NCI-H2171 treated with DMSO at 0.1 percent for 48 hours (cell line): Measurements from ENCODE around the gene NDRG4.
"Not testable (repeated sequence)": the region's sequence is repeated elsewhere in the genome, so short reads cannot be mapped to it uniquely, and the experiment has no call there.

Source experiments
- DNase-seq: peaks from one replicate; lab custom pipeline; 2025; lab: John Stamatoyannopoulos, UW

NDRG4 gene

GRCh38 chr16:58465817-58466216 lies 34.1 kb upstream of the NDRG4 start:
- no peak for DNase-seq

DNA sequence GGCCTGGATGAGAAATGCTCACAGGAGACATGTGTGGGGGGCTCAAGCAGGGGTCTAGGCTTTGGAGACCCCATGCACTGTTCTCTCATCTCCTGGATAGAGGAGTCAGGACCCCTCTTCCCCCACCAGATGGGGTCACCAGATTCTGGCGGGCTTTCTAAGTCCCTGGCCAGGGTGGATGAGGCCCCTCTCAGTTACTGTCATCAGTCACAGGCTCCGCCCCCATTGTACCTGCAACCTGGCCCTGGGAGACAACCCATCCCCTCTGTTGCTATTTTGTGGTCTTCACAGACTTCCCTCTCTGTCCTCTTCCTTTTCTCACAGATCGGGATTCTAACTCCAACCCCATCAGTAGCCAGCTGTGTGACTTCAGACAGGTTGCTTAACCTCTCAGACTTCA lies 33.5 kb upstream of the NDRG4 start:
- no peak for DNase-seq

DNA sequence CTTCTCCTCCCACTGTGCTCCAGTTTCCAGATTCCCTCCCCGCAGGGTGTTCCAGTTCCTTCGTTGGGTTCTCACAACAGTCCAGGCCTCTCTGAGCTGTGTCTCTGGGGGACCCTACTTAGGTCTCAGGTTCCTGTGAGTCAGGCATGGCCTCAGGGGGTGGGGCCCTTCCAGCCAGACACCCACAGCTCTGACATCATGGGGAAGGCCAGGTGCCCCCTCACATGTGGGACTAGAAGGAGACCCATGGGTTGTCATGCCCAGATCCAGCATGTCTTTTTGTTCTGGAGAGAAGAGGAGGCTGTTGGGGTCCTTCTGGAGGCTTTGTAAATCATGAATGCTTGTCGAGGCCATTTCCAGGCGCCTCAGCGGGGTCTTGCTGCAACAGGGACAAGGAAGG lies 32.0 kb upstream of the NDRG4 start:
- DNase-seq = no peak

DNA sequence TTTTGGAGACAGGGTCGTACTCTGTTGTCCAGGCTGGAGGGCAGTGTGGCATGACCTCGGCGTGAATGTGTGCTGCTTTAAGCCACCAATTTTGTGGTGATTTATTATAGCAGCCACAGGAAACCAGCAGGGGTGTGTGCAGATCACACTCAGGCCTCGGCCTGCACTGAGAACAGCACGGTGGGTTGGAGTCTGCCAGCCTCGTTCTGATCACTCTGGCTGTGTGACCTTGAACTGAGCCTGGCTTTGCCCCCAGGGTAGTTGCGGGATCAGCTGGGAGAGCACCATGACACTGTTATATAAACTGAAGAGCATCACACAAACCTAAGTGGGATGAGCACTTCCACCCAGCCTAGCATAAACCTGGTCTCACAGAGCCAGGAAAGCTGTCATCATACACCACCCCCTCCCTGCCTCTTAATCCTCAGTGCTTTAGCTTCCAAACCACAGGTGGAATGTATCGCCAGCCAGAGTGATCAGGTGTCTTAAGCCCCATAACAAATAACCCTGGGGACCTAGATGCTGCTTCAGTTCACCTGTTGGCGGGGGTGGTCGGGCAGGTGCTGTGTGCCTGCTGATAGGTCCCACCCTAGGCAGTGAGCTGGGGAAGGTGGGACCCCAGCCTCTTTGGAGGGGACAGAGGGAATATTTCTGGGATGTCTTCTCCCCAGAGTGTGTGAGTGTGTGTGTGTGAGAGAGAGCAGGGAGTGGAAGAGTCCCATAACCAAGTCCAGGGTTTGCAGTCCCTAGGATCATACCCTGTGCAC lies 28.6 kb upstream of the NDRG4 start:
- DNase-seq = peak; percentile 84

- no peak for DNase-seq
Observed at GRCh38 chr16:58472266-58472665, 27.7 kb upstream of the NDRG4 start.

DNA sequence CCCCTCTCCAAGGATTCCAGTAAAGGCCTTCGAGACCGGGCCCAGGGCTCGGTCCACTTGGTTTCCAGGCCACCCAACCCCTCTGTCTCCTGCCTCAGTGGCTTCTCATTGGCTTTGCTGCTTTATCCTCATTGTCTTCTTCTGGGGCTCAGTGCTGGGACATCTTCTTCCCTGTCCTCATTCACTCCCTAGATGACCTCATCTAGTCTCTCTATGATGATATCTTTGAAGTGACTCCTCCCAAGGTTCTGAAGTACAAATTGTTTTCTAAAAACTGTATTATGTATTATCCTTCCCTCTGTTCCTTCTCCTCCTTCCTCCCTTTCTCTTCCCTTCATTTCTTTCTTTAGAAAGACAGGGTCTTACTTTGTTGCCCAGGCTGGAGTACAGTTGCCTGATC lies 27.1 kb upstream of the NDRG4 start:
- no peak for DNase-seq

- DNase-seq = no peak
Observed at GRCh38 chr16:58474296-58474695, 25.6 kb upstream of the NDRG4 start.

DNA sequence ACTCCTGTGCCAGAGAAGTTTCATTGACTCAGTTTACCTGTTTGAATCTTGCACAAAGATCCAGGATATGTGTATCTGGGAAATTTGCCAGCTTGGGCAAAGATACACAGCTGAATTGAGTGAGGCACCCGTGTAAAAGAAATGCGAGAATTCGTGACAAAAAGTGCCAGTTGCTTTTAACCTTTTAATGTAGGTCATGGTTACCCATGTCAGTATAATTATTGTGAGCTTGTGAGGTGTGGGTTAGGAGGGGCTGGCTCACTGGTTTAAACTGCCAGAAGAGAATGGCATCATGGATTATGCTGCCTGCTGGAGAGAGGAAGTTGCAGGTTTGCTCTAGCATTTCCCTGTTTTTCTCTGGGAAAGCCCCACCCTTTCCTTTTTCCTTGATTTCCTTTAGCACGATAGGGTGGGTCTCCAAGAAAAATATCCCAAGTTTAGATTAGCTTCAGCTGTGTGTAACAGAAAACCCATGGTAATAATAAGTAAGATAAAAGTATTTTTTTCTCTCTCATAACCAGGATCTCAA lies 24.8 kb upstream of the NDRG4 start:
- no peak for DNase-seq

DNA sequence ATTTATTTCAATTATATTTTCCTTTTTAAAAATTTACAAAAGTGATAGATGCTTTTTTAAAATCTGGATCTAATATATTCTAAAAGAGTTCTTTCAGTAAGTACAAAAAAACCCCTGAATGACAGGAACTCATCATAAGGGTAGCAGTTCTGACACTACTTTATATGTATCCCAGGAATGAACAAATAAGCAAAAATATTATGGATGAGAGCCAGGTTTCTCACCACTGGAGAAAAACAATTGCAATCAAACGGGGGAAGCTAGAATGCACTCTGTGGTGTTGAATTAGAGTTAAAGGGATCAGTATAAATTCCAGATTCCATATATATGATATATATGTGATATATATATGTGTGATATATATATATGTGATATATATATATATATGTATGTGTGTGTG lies 23.2 kb upstream of the NDRG4 start:
- DNase-seq = no peak

GRCh38 chr16:58478427-58478826 lies 21.5 kb upstream of the NDRG4 start:
- DNase-seq = no peak

DNA sequence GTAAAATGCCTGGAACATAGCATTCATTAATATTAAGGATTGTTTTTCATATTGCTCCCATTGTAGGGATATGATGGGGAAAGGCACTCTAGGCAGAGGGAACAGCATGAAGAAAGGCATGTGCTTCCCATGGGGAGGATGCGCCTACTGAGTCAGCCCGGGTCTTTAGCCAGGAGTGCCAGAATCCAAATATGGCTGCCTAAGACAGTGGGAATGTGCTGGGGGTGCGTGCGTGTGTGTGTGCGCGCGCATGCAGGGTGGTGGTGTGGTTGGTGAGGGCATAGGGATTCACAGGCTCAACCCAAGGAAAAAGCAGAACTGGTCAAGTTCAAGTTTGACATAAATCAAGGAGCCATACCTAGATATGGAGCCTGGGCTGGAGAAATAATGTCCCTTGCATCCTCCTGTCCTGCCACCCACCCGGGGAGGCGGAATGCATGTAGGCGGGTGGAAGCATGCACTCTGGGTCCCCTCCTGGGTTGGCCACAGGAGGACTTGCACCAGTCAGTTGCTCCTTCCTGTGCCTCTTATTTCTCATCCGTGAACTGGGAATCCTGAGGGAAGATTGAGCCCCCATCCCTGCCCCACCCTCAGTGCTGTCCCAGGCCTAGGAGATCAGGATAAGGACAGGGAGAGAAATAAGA lies 18.6 kb upstream of the NDRG4 start:
- DNase-seq = no peak

- DNase-seq = no peak
Observed at GRCh38 chr16:58481931-58482330, 18.0 kb upstream of the NDRG4 start.

GRCh38 chr16:58485184-58485887 lies 14.6 kb upstream of the NDRG4 start:
- no peak for DNase-seq

GRCh38 chr16:58487566-58488351 lies 12.2 kb upstream of the NDRG4 start:
- peak; percentile 77 for DNase-seq

DNA sequence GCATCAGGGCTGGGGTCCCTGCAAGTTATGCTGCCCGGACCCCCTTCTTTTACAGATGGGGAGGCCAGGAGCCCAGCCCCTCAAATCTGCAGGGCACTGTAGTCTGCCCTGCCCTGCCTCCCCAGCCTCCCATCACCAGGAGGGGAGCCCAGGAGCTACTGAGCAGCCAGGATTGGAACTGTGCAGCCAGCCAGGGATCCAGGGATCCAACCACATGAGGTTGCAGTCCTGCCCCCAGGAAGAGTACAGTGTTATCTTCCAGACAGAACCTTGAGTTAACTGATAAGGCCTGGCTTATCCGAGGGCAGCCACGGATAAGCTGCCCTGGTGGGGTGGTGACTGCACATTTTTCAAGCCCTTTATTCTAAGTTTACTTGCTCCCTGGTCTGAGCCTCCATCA lies 11.4 kb upstream of the NDRG4 start:
- DNase-seq = no peak

GRCh38 chr16:58490065-58490464 lies 9.9 kb upstream of the NDRG4 start:
- DNase-seq = no peak

- not testable (repeated sequence) for DNase-seq
Observed at GRCh38 chr16:58490539-58490938, 9.4 kb upstream of the NDRG4 start.

- DNase-seq = peak; percentile 84
Observed at GRCh38 chr16:58492066-58492465, 7.9 kb upstream of the NDRG4 start.

- DNase-seq = peak; percentile 50
Observed at GRCh38 chr16:58492735-58493134, 7.2 kb upstream of the NDRG4 start.

- DNase-seq = peak; percentile 25
Observed at GRCh38 chr16:58493756-58494431, 6.0 kb upstream of the NDRG4 start.

DNA sequence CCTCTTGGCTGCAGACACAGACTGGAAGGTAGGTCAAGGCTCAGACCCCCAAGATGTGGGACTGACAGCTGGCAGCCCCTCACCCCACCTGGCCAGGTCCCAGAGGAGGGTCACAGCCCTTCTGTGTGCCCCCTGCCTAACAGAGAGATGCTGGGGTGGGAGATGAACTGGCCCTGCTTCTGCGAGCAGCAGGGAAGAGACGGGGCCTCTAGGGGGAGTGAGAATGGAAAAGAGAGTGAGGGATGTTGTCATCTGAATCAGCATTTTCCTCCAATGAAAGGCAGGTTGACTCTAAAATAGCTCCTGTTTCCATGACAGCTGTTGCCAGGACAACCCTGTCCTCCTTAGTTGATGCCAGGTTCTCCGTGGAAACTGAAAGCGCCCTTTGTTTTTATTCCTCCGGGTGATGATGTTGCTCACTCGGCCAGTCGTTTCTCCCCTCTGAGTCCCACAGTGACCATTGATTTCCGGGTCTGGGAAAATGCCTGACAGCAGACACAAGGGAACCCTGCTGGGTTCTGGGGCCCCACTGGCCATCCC lies 4.9 kb upstream of the NDRG4 start:
- DNase-seq = peak; percentile 90
